Keratinocyte (primary cell): Measurements from ENCODE around the gene ZNF524.
A peak's percentile ranks its signal among the peaks of the same experiment; 100 is the strongest.

Experiments
- CTCF ChIP-seq, 3 experiments: IDR thresholded peaks in 1 of 3; conservative IDR thresholded peaks in 1 of 3; optimal IDR thresholded peaks in 1 of 3; 2 replicates in 2 of 3; 3 replicates in 1 of 3; pipeline versions ENCODE3 to v1.5.1; 2011; ENCODE audit warnings: low read length in 3 of 3, mild to moderate bottlenecking in 3 of 3, moderate library complexity in 2 of 3, control low read depth in 1 of 3, inconsistent platforms in 1 of 3; ENCODE audit not compliant: insufficient read depth in 2 of 3; ENCODE audit errors: extremely low read depth in 1 of 3
- EZH2 ChIP-seq: IDR thresholded peaks from one replicate; pipeline ENCODE4 v1.6.1; 2012; ENCODE audit warnings: inconsistent platforms, mild to moderate bottlenecking, low read length, moderate library complexity

- TF ChIP-seq CTCF (optimal IDR thresholded peaks at IDR 0.05 in 1 of 3, IDR thresholded peaks at IDR 0.05 in 1 of 3, conservative IDR thresholded peaks at IDR 0.05 in 1 of 3; ENCODE audit: extremely low read depth in 1 of 3, insufficient read depth in 2 of 3, low read length in 3 of 3) = peak; percentile 49 to 71 (median 54)
- no peak for TF ChIP-seq EZH2
Measured at GRCh38 chr19:55638864-55639359, 38.8 kb downstream of the ZNF524 start.
